ENCODE measurements around the gene SLC47A2.

The SLC47A2 gene

GRCh38 chr17:19726631-19727376, 10.4 kb upstream of the SLC47A2 start:
- no peak for DNase-seq

- no peak for DNase-seq
These were observed 9.1 kb upstream of the SLC47A2 start for GRCh38 chr17:19725486-19725885.

GRCh38 chr17:19724501-19725420, 8.4 kb upstream of the SLC47A2 start:
- DNase-seq, result peak; percentile 18

GRCh38 chr17:19723964-19724363, 7.6 kb upstream of the SLC47A2 start:
- DNase-seq, result no peak

- no peak for DNase-seq
These were observed 4.4 kb upstream of the SLC47A2 start for GRCh38 chr17:19720631-19721426.

GRCh38 chr17:19720210-19720475, 3.8 kb upstream of the SLC47A2 start:
- DNase-seq, result no peak

DNA sequence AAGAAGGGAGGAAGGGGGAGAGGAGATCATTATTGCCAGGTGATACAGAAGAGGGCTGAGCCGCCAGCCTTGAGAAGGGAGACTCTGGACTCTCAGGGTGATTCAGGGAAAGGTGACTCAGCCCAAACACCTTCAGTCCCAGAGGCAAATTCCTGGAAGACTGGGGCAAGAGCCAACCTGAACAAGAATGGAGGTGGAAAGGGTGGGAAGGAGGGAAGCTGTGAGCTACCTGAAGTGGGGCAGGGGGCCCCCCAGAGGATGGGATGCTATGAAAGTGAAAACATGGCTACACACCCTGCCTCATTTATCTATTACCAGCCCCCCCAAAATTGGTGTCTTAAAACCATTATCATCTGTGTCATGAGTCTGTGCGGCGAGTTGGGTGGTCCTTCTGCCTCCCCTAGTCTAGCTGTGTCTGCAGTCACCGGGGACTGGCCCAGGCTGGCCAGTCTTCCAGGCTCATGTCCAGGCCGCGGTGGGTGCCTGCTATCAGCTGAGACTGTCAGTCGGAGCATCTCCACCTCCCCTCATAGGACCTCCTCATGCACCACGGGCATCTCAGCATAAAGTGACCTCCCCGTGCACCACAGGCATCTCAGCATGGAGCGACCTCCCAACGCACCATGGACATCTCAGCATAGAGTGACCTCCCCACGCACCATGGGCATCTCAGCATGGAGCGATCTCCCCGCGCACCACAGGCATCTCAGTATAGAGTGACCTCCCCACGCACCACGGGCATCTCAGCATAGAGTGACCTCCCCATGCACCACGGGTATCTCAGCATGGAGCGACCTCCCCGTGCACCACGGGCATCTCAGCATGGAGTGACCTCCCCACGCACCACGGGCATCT, 3.2 kb upstream of the SLC47A2 start:
- no peak for DNase-seq

DNA sequence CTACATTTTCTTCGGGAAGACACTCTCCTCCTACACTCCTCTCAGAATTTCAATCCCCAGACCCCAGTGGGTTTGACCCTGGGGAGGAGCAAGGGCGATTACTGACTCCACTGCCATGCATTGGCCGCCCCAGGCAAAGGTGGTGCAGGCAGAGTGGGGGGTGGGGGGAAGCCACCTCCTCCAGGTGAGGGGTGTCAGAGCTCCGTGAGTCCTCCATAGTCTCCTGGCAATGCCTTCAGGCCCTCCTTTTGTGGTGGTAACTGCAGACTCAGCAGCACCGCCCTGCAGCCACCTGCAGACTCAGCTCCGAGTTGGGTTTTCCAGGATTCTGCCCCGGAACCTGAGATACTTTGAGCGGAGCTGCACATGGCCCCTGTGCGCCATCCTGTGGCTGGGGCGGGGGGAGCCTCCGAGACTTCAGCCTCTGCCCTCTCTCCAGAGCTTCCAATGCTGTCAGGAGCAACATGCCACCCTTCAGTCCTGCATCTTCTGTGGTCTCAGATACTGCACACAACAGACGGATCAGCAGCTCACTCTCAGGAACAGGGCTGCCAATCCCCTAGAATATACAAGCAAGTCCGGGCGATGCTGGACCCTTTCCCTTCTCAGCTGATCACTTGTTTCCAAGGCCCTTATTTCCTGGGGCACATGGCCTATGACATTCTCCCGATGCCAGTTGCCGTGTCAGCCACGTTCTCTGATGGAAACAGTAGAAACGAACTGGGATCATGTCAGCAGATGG, 2.4 kb upstream of the SLC47A2 start:
- no peak for DNase-seq

DNA sequence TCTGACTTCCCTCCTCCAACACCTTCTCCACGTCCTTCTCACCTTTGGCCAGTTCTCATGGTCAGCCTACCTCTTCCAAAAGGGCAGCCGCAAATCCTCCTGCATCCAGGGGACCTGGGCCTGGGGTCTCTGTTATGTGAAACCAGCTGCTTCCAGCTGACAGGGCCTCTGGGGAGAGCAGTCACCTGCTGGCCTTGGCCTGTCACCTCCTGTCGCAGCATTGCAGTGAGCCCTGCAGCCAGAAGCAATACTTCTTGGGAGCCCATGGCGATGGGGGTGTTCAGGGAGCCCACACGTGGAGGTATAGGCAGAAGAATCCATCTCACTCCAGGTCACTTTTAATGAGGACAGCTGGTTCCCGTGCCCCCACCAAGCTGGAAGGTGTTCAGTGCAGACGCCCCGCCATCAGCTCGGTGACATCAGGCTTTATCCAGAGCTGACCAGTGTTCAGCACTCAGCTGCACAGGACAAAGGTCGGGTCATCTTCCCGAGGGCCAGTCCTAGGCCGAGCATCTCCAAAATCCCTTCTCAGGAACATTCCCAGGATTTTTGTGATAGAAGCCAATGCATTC, 1.7 kb upstream of the SLC47A2 start:
- DNase-seq, result no peak

GRCh38 chr17:19717411-19717908, 1.1 kb upstream of the SLC47A2 start:
- no peak for DNase-seq

- DNase-seq, result no peak
These were observed 612 bp upstream of the SLC47A2 start for GRCh38 chr17:19717031-19717360.

DNA sequence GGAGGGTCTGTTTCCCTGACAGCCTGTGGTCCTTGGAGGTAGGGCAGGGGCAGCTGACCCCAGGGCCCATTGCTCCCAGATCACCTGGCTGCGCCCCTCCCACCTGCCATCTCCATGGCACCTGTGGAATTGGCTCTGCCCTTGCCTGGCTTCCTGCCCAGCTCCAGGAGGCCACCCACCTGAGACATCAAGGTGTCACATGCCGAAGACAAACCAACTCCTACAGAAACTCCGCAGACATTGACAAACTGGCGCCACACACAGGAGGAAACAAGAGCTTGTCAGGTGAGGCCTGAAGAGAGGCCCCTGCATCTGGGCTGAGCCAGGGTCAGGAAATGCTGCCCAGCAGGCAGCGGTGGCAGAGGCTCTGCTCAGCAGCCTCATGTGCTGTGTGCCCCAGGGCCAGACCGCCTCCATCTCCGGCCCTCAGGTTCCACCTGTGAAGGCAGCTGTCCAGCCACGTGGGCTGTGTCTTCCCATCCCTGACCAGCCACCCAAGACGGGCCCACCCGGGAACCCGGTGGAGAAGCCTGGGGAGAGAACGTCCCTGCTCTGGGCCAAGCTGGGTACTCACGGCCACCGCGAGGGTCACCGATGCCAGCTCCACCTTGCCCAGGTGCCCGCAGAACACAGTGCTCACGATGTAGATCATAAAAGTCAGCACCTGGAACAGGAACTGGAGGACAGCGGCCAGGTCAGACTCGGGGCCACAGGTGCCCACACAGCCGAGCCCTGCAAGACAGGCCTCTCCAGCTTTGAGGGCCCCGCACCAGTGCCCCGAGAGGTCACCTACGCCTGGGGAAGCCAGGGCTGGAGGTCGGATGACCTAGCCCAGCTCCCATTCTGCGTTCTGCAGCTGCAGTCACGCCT, 1.6 kb downstream of the SLC47A2 start:
- no peak for DNase-seq

DNA sequence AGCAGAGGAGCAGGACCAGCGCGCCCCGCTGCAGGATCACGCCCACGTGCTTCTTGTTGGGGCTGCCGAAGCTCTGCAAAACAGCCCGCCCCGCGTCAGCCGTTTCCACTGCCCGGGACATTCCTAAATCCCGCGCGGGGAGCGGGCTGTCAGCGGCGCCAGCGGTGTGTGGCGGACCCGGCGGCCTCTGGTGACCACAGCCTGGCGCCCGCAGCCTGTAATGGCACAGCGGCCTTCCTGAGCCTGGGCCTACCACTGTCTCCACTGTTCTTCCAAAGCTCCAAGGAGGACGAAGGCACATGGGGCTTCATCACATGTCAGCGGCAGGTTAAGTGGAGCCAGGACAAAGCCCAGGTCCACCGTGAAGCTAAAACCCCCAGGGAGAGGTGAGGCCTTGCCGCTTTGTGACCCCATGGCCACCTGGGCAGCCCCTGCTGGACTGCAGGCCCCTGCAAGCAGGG, 2.5 kb downstream of the SLC47A2 start:
- no peak for DNase-seq

DNA sequence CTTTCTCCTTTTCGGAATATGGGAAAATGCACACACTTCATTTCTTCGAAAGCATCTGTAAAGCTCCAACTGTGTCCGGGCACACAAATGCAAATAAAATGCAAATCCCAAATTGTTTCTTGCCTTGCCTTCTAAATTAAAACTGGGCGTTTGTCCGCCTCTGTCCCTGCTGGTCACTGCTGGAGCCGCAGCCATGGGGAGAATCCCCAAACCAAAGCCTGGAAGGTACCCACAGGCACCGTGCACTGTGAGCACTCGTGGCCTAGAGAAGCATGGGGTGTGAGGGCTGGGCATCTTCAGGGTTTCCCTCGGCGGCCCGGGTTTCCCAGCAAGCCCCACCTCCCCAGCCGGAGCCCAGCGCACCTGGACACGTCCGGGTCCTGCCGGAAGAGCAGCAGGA, 2.9 kb downstream of the SLC47A2 start:
- DNase-seq, result no peak

DNA sequence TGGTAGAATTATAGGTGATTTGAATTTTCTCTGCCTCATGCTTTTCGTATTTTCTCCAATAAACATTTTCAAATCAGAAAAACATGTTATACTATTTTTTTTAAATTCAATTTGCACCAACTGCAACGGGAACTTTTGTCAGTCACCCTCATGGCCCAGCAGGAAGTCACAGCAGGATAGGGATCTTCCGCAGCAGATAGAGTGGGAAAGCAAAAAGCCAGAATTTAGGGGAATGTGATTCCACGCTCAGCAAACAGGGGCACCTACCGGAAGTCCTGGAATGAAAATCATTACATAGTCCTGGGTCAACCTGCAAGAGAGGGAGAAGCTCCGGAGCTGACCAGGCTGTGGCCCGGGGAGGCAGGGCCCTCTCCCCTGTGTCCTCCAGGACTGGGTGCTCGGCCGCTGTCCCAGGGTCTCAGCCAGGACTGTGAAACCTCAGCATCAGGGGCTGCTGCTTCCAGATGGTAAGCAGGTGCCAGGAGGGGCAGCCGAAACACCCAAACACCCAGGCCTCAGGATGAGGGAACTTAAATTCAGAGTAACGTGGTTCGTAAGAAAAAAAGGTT, 3.9 kb downstream of the SLC47A2 start:
- DNase-seq, result no peak

DNA sequence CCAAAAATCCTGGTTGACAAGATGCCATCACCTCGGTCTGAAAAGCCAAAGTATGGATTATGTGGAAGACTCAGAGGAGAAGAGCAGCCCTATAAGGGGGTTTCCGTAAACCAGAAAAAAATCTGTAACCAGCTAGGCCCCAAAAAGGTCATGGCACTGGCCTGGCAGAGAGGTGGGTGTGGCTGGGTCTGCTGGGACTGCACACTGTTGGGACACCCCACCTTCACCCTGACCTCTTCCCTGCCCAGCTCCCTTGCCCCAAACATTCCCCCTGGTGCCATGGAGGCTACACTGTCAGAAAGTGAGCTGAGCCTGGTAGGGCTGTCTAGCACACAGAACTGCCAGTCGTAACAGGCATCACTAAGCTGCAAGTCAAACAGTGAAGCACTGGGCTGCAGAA, 6.5 kb downstream of the SLC47A2 start:
- DNase-seq, result no peak

DNA sequence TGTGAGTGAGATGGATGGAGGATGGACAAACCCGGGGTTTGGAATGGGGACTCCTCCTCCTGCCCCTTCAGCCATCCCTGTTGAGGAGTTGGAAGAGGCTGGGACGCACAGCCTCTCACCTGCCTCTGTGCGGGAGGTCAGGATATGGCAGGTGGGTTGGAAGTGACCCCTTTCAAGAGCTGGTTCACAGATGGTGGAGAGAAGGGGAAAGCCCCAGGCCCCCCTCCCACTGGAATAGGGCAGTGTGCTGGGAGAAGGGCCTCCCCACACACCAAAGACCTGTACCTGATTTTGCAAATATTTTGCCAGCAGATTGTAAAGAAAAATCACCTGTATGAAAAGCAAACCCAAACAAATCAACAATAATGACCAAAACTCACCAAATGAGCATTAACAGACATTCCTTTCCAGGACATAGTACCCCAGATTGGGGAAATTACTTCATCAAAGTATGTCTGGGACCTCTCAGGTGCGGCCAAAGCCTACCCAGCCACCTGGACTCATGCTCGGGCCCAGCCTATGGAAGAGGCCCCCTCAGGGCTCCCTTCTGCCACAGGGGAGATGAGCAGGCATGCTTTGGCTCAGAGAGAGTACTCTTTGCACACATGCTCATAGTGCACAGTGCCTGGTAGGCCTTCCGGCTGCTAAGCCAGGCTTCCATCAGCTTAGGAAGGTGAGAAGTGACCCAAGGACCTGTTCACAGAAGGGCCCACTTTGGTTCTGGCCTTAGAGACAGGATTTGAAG, 7.8 kb downstream of the SLC47A2 start:
- DNase-seq, result no peak

- DNase-seq, result no peak
These were observed 8.6 kb downstream of the SLC47A2 start for GRCh38 chr17:19707728-19708221.
